Measurements from ENCODE around the gene AS3MT.
A peak's percentile ranks its signal among the peaks of the same experiment; 100 is the strongest.

DNA sequence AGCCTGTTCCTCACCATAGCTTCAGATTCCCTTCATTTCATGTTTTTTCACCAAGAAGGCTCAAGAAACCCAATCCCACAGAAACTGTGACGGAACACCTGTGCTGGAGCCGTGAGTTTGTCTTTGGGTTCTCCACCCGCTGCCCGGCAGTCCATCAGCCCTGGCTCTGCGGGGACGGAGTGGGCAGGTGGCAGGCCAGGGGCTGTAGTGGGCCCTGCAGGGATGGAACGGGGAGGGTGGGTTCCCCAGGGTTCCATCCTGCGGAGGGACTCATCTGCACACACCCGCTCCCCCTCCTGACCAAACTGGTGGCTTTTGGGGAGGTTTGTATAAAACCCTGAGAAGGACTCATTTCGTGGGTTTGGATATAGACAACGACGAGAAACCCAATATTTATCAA, 47.0 kb upstream of the AS3MT start:
- TF ChIP-seq CTCF (IDR thresholded peaks at IDR 0.05 in 8 of 11, conservative IDR thresholded peaks at IDR 0.05 in 3 of 11) (no peak), POLR2AphosphoS5 (IDR thresholded peaks at IDR 0.05) (peak in 2 of 3 donors; percentile 9 to 29), POLR2A (IDR thresholded peaks at IDR 0.05) (no peak)

Data from spleen (tissue), 7 donors.